ENCODE measurements around the gene FBXO10.
"Not testable (repeated sequence)": the region's sequence is repeated elsewhere in the genome, so short reads cannot be mapped to it uniquely, and the experiment has no call there.

Gene FBXO10

GRCh38 chr9:37471942-37472684, 104.1 kb downstream of the FBXO10 start:
- peaks cover 4% of the 10 kb centered on the region for H3K9me3 ChIP-seq (ENCODE audit: control insufficient read depth, low read length)
- H3K27ac ChIP-seq (ENCODE audit: low read length, poor library complexity, severe bottlenecking) = peak overlapping the region; percentile 88
- H2BK5ac ChIP-seq (ENCODE audit: low read depth, low read length, poor library complexity, severe bottlenecking) = peak overlapping the region; percentile 9
- no peak overlapping the region for H2BK120ac ChIP-seq (ENCODE audit: low read depth, low read length)
- H2AK5ac ChIP-seq (ENCODE audit: low read length, severe bottlenecking) = peak overlapping the region; percentile 99
- H3K36me3 ChIP-seq (ENCODE audit: control insufficient read depth in 1 of 2, insufficient read depth in 2 of 2, low read depth in 1 of 2, low read length in 2 of 2) = no peaks in the 10 kb centered on the region
- no peak overlapping the region for H2BK15ac ChIP-seq (ENCODE audit: low read depth, poor library complexity, severe bottlenecking)
- peak overlapping the region in 1 of 2 experiments; percentile 74 for H3K4me3 ChIP-seq (ENCODE audit: insufficient read depth in 1 of 2, low read depth in 1 of 2, low read length in 2 of 2)
- no peak overlapping the region for H2AFZ ChIP-seq (ENCODE audit: low read depth, low read length)
- H3K18ac ChIP-seq (ENCODE audit: low read depth in 1 of 2, low read length in 2 of 2) = peak overlapping the region in 1 of 2 experiments; percentile 23
- H2BK12ac ChIP-seq (ENCODE audit: low read length in 2 of 2) = peak overlapping the region; percentile 49 to 71
- H3K14ac ChIP-seq (ENCODE audit: low read length in 2 of 2) = peak overlapping the region in 1 of 2 experiments; percentile 5
- H4K91ac ChIP-seq (ENCODE audit: low read length) = peak overlapping the region; percentile 44
- peak overlapping the region in 1 of 2 experiments; percentile 5 for H3K4ac ChIP-seq (ENCODE audit: low read depth in 1 of 2, low read length in 2 of 2)
- peaks cover 6% of the 10 kb centered on the region for H3K4me1 ChIP-seq (ENCODE audit: control insufficient read depth, insufficient read depth, low read depth, low read length)
- DNase-seq = peak; percentile 93
- 17% methylated on average over 6 of the region's 7 CpGs for WGBS
- peak overlapping the region; percentile 77 for H4K8ac ChIP-seq (ENCODE audit: low read length)
- no peak overlapping the region for H3K23ac ChIP-seq (ENCODE audit: low read length in 2 of 2)
- H3K4me2 ChIP-seq (ENCODE audit: low read length, poor library complexity, severe bottlenecking) = peak overlapping the region; percentile 2
- H3K9ac ChIP-seq (ENCODE audit: low read length) = peak overlapping the region; percentile 94
- peaks cover 0 to under 1% of the 10 kb centered on the region in 2 experiments for H3K27me3 ChIP-seq (ENCODE audit: control insufficient read depth in 1 of 2, insufficient read depth in 1 of 2, low read length in 2 of 2)
- H3K79me1 ChIP-seq (replicated peaks; ENCODE audit: low read length, poor library complexity, severe bottlenecking) = no peaks in the 10 kb centered on the region

- no peaks in the 10 kb centered on the region for H3K36me3 ChIP-seq (ENCODE audit: control insufficient read depth in 1 of 2, insufficient read depth in 2 of 2, low read depth in 1 of 2, low read length in 2 of 2)
- H3K18ac ChIP-seq (ENCODE audit: low read depth in 1 of 2, low read length in 2 of 2) = no peak overlapping the region
- H3K79me1 ChIP-seq (replicated peaks; ENCODE audit: low read length, poor library complexity, severe bottlenecking) = no peaks in the 10 kb centered on the region
- no peak overlapping the region for H3K14ac ChIP-seq (ENCODE audit: low read length in 2 of 2)
- no peaks in the 10 kb centered on the region for H3K27me3 ChIP-seq (ENCODE audit: control insufficient read depth in 1 of 2, insufficient read depth in 1 of 2, low read length in 2 of 2)
- H2AFZ ChIP-seq (ENCODE audit: low read depth, low read length) = no peak overlapping the region
- no peaks in the 10 kb centered on the region for H3K9me3 ChIP-seq (ENCODE audit: control insufficient read depth, low read length)
- 100% methylated on average over 6 of the region's 6 CpGs for WGBS
- H3K9ac ChIP-seq (ENCODE audit: low read length) = no peak overlapping the region
- no peak overlapping the region for H4K8ac ChIP-seq (ENCODE audit: low read length)
- no peak overlapping the region for H3K4me2 ChIP-seq (ENCODE audit: low read length, poor library complexity, severe bottlenecking)
- peaks cover 6% of the 10 kb centered on the region for H3K4me1 ChIP-seq (ENCODE audit: control insufficient read depth, insufficient read depth, low read depth, low read length)
- no peak for DNase-seq
- no peak overlapping the region for H3K27ac ChIP-seq (ENCODE audit: low read length, poor library complexity, severe bottlenecking)
- no peak overlapping the region for H2BK15ac ChIP-seq (ENCODE audit: low read depth, poor library complexity, severe bottlenecking)
- H4K91ac ChIP-seq (ENCODE audit: low read length) = peak overlapping the region; percentile 89
- H3K23ac ChIP-seq (ENCODE audit: low read length in 2 of 2) = no peak overlapping the region
- no peak overlapping the region for H3K4me3 ChIP-seq (ENCODE audit: insufficient read depth in 1 of 2, low read depth in 1 of 2, low read length in 2 of 2)
- H2BK12ac ChIP-seq (ENCODE audit: low read length in 2 of 2) = no peak overlapping the region
- H2AK5ac ChIP-seq (ENCODE audit: low read length, severe bottlenecking) = no peak overlapping the region
- H2BK5ac ChIP-seq (ENCODE audit: low read depth, low read length, poor library complexity, severe bottlenecking) = no peak overlapping the region
- no peak overlapping the region for H2BK120ac ChIP-seq (ENCODE audit: low read depth, low read length)
- H3K4ac ChIP-seq (ENCODE audit: low read depth in 1 of 2, low read length in 2 of 2) = no peak overlapping the region
These were observed 107.6 kb downstream of the FBXO10 start for GRCh38 chr9:37468620-37469019.

GRCh38 chr9:37467530-37467929, 108.7 kb downstream of the FBXO10 start:
- not testable (repeated sequence) for H3K36me3 ChIP-seq (ENCODE audit: control insufficient read depth in 1 of 2, insufficient read depth in 2 of 2, low read depth in 1 of 2, low read length in 2 of 2); H3K18ac ChIP-seq (ENCODE audit: low read depth in 1 of 2, low read length in 2 of 2); H3K79me1 ChIP-seq (replicated peaks; ENCODE audit: low read length, poor library complexity, severe bottlenecking); H3K4me1 ChIP-seq (ENCODE audit: control insufficient read depth, insufficient read depth, low read depth, low read length); H2AFZ ChIP-seq (ENCODE audit: low read depth, low read length); H3K27ac ChIP-seq (ENCODE audit: low read length, poor library complexity, severe bottlenecking); H3K4ac ChIP-seq (ENCODE audit: low read depth in 1 of 2, low read length in 2 of 2); DNase-seq; H3K9ac ChIP-seq (ENCODE audit: low read length); H4K8ac ChIP-seq (ENCODE audit: low read length); H2BK15ac ChIP-seq (ENCODE audit: low read depth, poor library complexity, severe bottlenecking); H2AK5ac ChIP-seq (ENCODE audit: low read length, severe bottlenecking); H3K23ac ChIP-seq (ENCODE audit: low read length in 2 of 2); H3K27me3 ChIP-seq (ENCODE audit: control insufficient read depth in 1 of 2, insufficient read depth in 1 of 2, low read length in 2 of 2); H2BK5ac ChIP-seq (ENCODE audit: low read depth, low read length, poor library complexity, severe bottlenecking); H2BK12ac ChIP-seq (ENCODE audit: low read length in 2 of 2); H3K14ac ChIP-seq (ENCODE audit: low read length in 2 of 2); H2BK120ac ChIP-seq (ENCODE audit: low read depth, low read length); H3K9me3 ChIP-seq (ENCODE audit: control insufficient read depth, low read length); H4K91ac ChIP-seq (ENCODE audit: low read length); H3K4me2 ChIP-seq (ENCODE audit: low read length, poor library complexity, severe bottlenecking); H3K4me3 ChIP-seq (ENCODE audit: insufficient read depth in 1 of 2, low read depth in 1 of 2, low read length in 2 of 2)
- 97% methylated on average over 14 of the region's 17 CpGs for WGBS

- peak overlapping the region; percentile 56 to 98 for H3K4me3 ChIP-seq (ENCODE audit: insufficient read depth in 1 of 2, low read depth in 1 of 2, low read length in 2 of 2)
- no peaks in the 10 kb centered on the region for H3K79me1 ChIP-seq (replicated peaks; ENCODE audit: low read length, poor library complexity, severe bottlenecking)
- peak; percentile 90 for DNase-seq
- H4K91ac ChIP-seq (ENCODE audit: low read length) = peak overlapping the region; percentile 52
- peak overlapping the region; percentile 56 to 89 for H3K18ac ChIP-seq (ENCODE audit: low read depth in 1 of 2, low read length in 2 of 2)
- no peaks in the 10 kb centered on the region for H3K36me3 ChIP-seq (ENCODE audit: control insufficient read depth in 1 of 2, insufficient read depth in 2 of 2, low read depth in 1 of 2, low read length in 2 of 2)
- no peaks in the 10 kb centered on the region for H3K27me3 ChIP-seq (ENCODE audit: control insufficient read depth in 1 of 2, insufficient read depth in 1 of 2, low read length in 2 of 2)
- peak overlapping the region in 1 of 2 experiments; percentile 39 for H2BK12ac ChIP-seq (ENCODE audit: low read length in 2 of 2)
- peak overlapping the region; percentile 92 for H3K9ac ChIP-seq (ENCODE audit: low read length)
- peak overlapping the region; percentile 63 to 96 for H3K4ac ChIP-seq (ENCODE audit: low read depth in 1 of 2, low read length in 2 of 2)
- H4K8ac ChIP-seq (ENCODE audit: low read length) = peak overlapping the region; percentile 53
- peak overlapping the region in 1 of 2 experiments; percentile 97 for H3K14ac ChIP-seq (ENCODE audit: low read length in 2 of 2)
- under 1% methylated on average over 47 of the region's 47 CpGs for WGBS
- peak overlapping the region in 1 of 2 experiments; percentile 79 for H3K23ac ChIP-seq (ENCODE audit: low read length in 2 of 2)
- H3K4me2 ChIP-seq (ENCODE audit: low read length, poor library complexity, severe bottlenecking) = peak overlapping the region; percentile 95
- H2BK120ac ChIP-seq (ENCODE audit: low read depth, low read length) = peak overlapping the region; percentile 61
- H3K9me3 ChIP-seq (ENCODE audit: control insufficient read depth, low read length) = no peaks in the 10 kb centered on the region
- no peak overlapping the region for H2BK15ac ChIP-seq (ENCODE audit: low read depth, poor library complexity, severe bottlenecking)
- peak overlapping the region; percentile 53 for H2AK5ac ChIP-seq (ENCODE audit: low read length, severe bottlenecking)
- H3K4me1 ChIP-seq (ENCODE audit: control insufficient read depth, insufficient read depth, low read depth, low read length) = peaks cover 7% of the 10 kb centered on the region
- peak overlapping the region; percentile 81 for H2AFZ ChIP-seq (ENCODE audit: low read depth, low read length)
- peak overlapping the region; percentile 93 for H2BK5ac ChIP-seq (ENCODE audit: low read depth, low read length, poor library complexity, severe bottlenecking)
- peak overlapping the region; percentile 98 for H3K27ac ChIP-seq (ENCODE audit: low read length, poor library complexity, severe bottlenecking)
These were observed 110.0 kb downstream of the FBXO10 start for GRCh38 chr9:37466037-37466709.

Data from mesenchymal stem cell (in vitro differentiated cells and primary cell).